Measurements from ENCODE around the gene CEPT1. TPM values are rescaled to one million over a fixed set of nuclear protein-coding genes. Genes with fewer than 3 reads are reported as not detected.

CEPT1 gene
- total RNA-seq, 1 experiment from 2014 or later, result 34.2 TPM

GRCh38 chr1:111217183-111217910 lies 77.3 kb downstream of the CEPT1 start:
- H3K4me3 ChIP-seq (replicated peaks in 1 of 2; ENCODE audit: low read depth in 1 of 2, low read length in 2 of 2), result no peak overlapping the region
- TF ChIP-seq ZFX (IDR thresholded peaks at IDR 0.05), result no peak
- TF ChIP-seq EGR1 (IDR thresholded peaks at IDR 0.05; ENCODE audit: low read depth), result no peak
- no peak for TF ChIP-seq EZH2 (IDR thresholded peaks at IDR 0.05)
- no peak for TF ChIP-seq ZBTB33 (IDR thresholded peaks at IDR 0.05; ENCODE audit: extremely low read depth, insufficient replicate concordance, low read length)
- no peak for TF ChIP-seq FOSL1 (IDR thresholded peaks at IDR 0.05; ENCODE audit: low read depth)
- TF ChIP-seq ATF3 (IDR thresholded peaks at IDR 0.05), result no peak
- TF ChIP-seq SRF (IDR thresholded peaks at IDR 0.05; ENCODE audit: low read depth), result no peak
- no peak for TF ChIP-seq YY1 (IDR thresholded peaks at IDR 0.05; ENCODE audit: extremely low read depth, insufficient replicate concordance, low read depth, low read length)
- no peak for TF ChIP-seq POLR2AphosphoS5 (IDR thresholded peaks at IDR 0.05; ENCODE audit: low read depth, low read length)
- no peak for TF ChIP-seq TCF7L2 (IDR thresholded peaks at IDR 0.05; ENCODE audit: borderline replicate concordance, extremely low read depth, insufficient read depth, insufficient read length)
- TF ChIP-seq CTCF (IDR thresholded peaks at IDR 0.05 in 2 of 3, conservative IDR thresholded peaks at IDR 0.05 in 1 of 3; ENCODE audit: borderline replicate concordance in 1 of 3, insufficient read depth in 1 of 3, low read depth in 2 of 3, low read length in 2 of 3), result no peak
- TF ChIP-seq POLR2A (IDR thresholded peaks at IDR 0.05; ENCODE audit: borderline replicate concordance, extremely low read depth, insufficient read depth, insufficient read length), result no peak
- TF ChIP-seq ZNF274 (IDR thresholded peaks at IDR 0.05; ENCODE audit: low read depth, low read length), result no peak
- TF ChIP-seq SIN3A (IDR thresholded peaks at IDR 0.05; ENCODE audit: low read depth), result no peak
- no peak for TF ChIP-seq ELF1 (IDR thresholded peaks at IDR 0.05; ENCODE audit: borderline replicate concordance, low read depth)
- no peaks in the 10 kb centered on the region for H4K20me1 ChIP-seq (ENCODE audit: insufficient read depth)
- no peaks in the 10 kb centered on the region for H3K9me2 ChIP-seq (ENCODE audit: insufficient read depth)
- no peak overlapping the region for H3K9ac ChIP-seq (ENCODE audit: low read length)
- no peaks in the 10 kb centered on the region for H3K79me2 ChIP-seq (ENCODE audit: insufficient read depth, low read length)
- no peak overlapping the region for H3K4me2 ChIP-seq (ENCODE audit: low read length)
- no peak overlapping the region for H3K27ac ChIP-seq (ENCODE audit: low read depth, low read length)
- DNase-seq (ENCODE audit: low read depth, low spot score), result no peak
- peaks cover 0 to 2% of the 10 kb centered on the region in 2 experiments; a peak in 1 of 4 replicates for H3K4me1 ChIP-seq (ENCODE audit: control insufficient read depth in 1 of 2, insufficient read depth in 2 of 2, low read length in 2 of 2)
- RAD21 ChIA-PET (ENCODE audit: low non-redundant PET in 1 of 2, low total read pairs in 2 of 2, uncharacterized antibody in 2 of 2, unreplicated experiment in 2 of 2), result no interaction called here
- no peak overlapping the region for H2AFZ ChIP-seq (ENCODE audit: low read depth, low read length, poor library complexity, severe bottlenecking)
- intact Hi-C loops (cut with micrococcal nuclease), result no loop called here
- CTCF ChIA-PET, result no interaction called here
- H3K36me3 ChIP-seq (ENCODE audit: control insufficient read depth in 1 of 2, insufficient read depth in 2 of 2, low read length in 2 of 2), result no peaks in the 10 kb centered on the region
- POLR2A ChIA-PET, result no interaction called here
- no peaks in the 10 kb centered on the region for H3K9me3 ChIP-seq (ENCODE audit: control insufficient read depth in 1 of 2, insufficient read depth in 1 of 2, low read depth in 1 of 2, low read length in 2 of 2)
- BruUV-seq (replicated peaks), result no TSS peak
- ATAC-seq, result no peak
- no peaks in the 10 kb centered on the region for H3K27me3 ChIP-seq (ENCODE audit: insufficient read depth, low read length)
